Measurements from ENCODE around the gene GHSR. TPM values are rescaled to one million over a fixed set of nuclear protein-coding genes. Genes with fewer than 3 reads are reported as not detected.

The GHSR gene
- total and polyA plus RNA-seq, 2 of the 8 experiments (the other 6 are each of a cell fraction or from before 2014, with no cell fraction given) = not detected

- Histone ChIP-seq H4K8ac (ENCODE audit: extremely low read depth, insufficient read depth, low read length) (no peak overlapping the region), H3K4ac (replicated peaks; ENCODE audit: insufficient read length, low read depth, low read length) (no peak overlapping the region), H3K18ac (ENCODE audit: extremely low read depth, low read length) (no peak overlapping the region), H3K56ac (replicated peaks; ENCODE audit: insufficient read length, low read depth, low read length) (no peak overlapping the region), H3K27ac (ENCODE audit: low read depth, low read length) (no peak overlapping the region), H4K91ac (replicated peaks; ENCODE audit: insufficient read length, low read length) (no peak overlapping the region), H2BK12ac (ENCODE audit: low read depth, low read length) (no peak overlapping the region), H3K27me3 (replicated peaks in 1 of 4; ENCODE audit: control insufficient read depth in 3 of 4, extremely low read depth in 1 of 4, insufficient read depth in 3 of 4, low read length in 3 of 4) (no peaks in the 10 kb centered on the region), H2BK15ac (ENCODE audit: low read length) (no peak overlapping the region), H4K20me1 (replicated peaks in 1 of 2; ENCODE audit: control insufficient read depth in 1 of 2, insufficient read depth in 2 of 2, low read length in 2 of 2) (no peaks in the 10 kb centered on the region), H3K79me1 (ENCODE audit: low read depth, low read length) (no peaks in the 10 kb centered on the region), H3K14ac (ENCODE audit: insufficient read length) (no peak overlapping the region), H3K36me3 (ENCODE audit: control insufficient read depth in 2 of 4, insufficient read depth in 4 of 4, low read length in 3 of 4) (no peaks in the 10 kb centered on the region), H2BK20ac (ENCODE audit: low read length) (no peak overlapping the region), H2AK5ac (ENCODE audit: low read depth, low read length) (no peak overlapping the region), H2AFZ (ENCODE audit: low read length) (no peak overlapping the region), H3K4me3 (ENCODE audit: extremely low read depth in 1 of 4, insufficient read depth in 2 of 4, low read depth in 3 of 4, low read length in 4 of 4) (no peak overlapping the region), H3K9me3 (ENCODE audit: insufficient read depth in 2 of 2, low read depth in 1 of 2, low read length in 1 of 2) (no peaks in the 10 kb centered on the region), H3K23me2 (ENCODE audit: low read depth, low read length) (no peaks in the 10 kb centered on the region), H3K4me1 (replicated peaks in 1 of 4; ENCODE audit: control insufficient read depth in 3 of 4, insufficient read depth in 4 of 4, low read length in 3 of 4) (no peaks in the 10 kb centered on the region), H3K79me2 (ENCODE audit: control insufficient read depth in 1 of 2, insufficient read depth in 2 of 2, low read length in 2 of 2) (no peaks in the 10 kb centered on the region), H2BK120ac (replicated peaks; ENCODE audit: low read depth, low read length) (no peak overlapping the region), H3K23ac (ENCODE audit: insufficient read length) (no peak overlapping the region), H3K9ac (replicated peaks in 1 of 4; ENCODE audit: extremely low read depth in 1 of 4, low read depth in 3 of 4, low read length in 3 of 4) (no peak overlapping the region), H2BK5ac (ENCODE audit: low read depth, low read length) (no peak overlapping the region), H4K5ac (ENCODE audit: insufficient read length, low read depth, low read length) (no peak overlapping the region), H3K4me2 (ENCODE audit: insufficient read depth in 1 of 2, low read depth in 2 of 2, low read length in 2 of 2) (no peak overlapping the region)
- 92% methylated on average over 6 of the region's 6 CpGs; no CpG with 5 or more reads in 1 of the 2 experiments for WGBS, 2 experiments (ENCODE audit: extremely low coverage in 1 of 2, insufficient coverage in 1 of 2, insufficient read length in 1 of 2, insufficient replicate concordance in 2 of 2, low coverage in 1 of 2, low lambda C conversion rate in 2 of 2, missing lambda C conversion rate in 1 of 2)
- POLR2A ChIA-PET (ENCODE audit: partially characterized antibody) = no interaction called here
- FAIRE-seq = no peak
- DNase-seq (ENCODE audit: low read depth in 1 of 2, low spot score in 2 of 2) = no peak
- CTCF ChIA-PET (ENCODE audit: partially characterized antibody) = interaction anchor here (1.5 kb wide), 1 partner anchor 13 kb away, joined by 3 read pairs; no protein-coding TSS in a partner anchor
- TF ChIP-seq MAX (IDR thresholded peaks at IDR 0.05) (no peak), CREB1 (IDR thresholded peaks at IDR 0.05) (no peak), KDM1A (IDR thresholded peaks at IDR 0.05; ENCODE audit: borderline replicate concordance, low read length) (no peak), RXRA (IDR thresholded peaks at IDR 0.05; ENCODE audit: insufficient read depth, low read depth, low read length) (no peak), RAD21 (IDR thresholded peaks at IDR 0.05 in 1 of 2, conservative IDR thresholded peaks at IDR 0.05 in 1 of 2; ENCODE audit: low read depth in 2 of 2, low read length in 2 of 2) (no peak), EP300 (IDR thresholded peaks at IDR 0.05; ENCODE audit: borderline replicate concordance in 1 of 2, low read depth in 2 of 2, low read length in 2 of 2) (no peak), MAFK (IDR thresholded peaks at IDR 0.05; ENCODE audit: low read depth, low read length) (no peak), TAF1 (IDR thresholded peaks at IDR 0.05; ENCODE audit: low read depth, low read length) (no peak), SIRT6 (IDR thresholded peaks at IDR 0.05; ENCODE audit: low read length) (no peak), ATF2 (IDR thresholded peaks at IDR 0.05; ENCODE audit: low read length) (no peak), POLR2AphosphoS5 (IDR thresholded peaks at IDR 0.05; ENCODE audit: low read depth, low read length) (no peak), YY1 (IDR thresholded peaks at IDR 0.05; ENCODE audit: low read depth, low read length) (no peak), SRF (IDR thresholded peaks at IDR 0.05; ENCODE audit: low read depth, low read length) (no peak)
Observed at GRCh38 chr3:172464306-172464705, 16.1 kb upstream of the GHSR start.

Measured in H1 (cell line).